ENCODE measurements around the gene ISYNA1.
A peak's percentile ranks its signal among the peaks of the same experiment; 100 is the strongest.

- TF ChIP-seq CTCF (conservative IDR thresholded peaks at IDR 0.05), result peak; percentile 99
- no peak for TF ChIP-seq EZH2 (IDR thresholded peaks at IDR 0.05; ENCODE audit: low read depth)
Measured at GRCh38 chr19:18450931-18451836, 13.3 kb upstream of the ISYNA1 start.
